ENCODE data around the gene UHMK1.

- TF ChIP-seq SP1 (IDR thresholded peaks at IDR 0.05) (no peak), ELF4 (IDR thresholded peaks at IDR 0.05) (no peak), FOXK2 (IDR thresholded peaks at IDR 0.05) (no peak), BHLHE40 (IDR thresholded peaks at IDR 0.05; ENCODE audit: borderline replicate concordance) (no peak), FOXA1 (IDR thresholded peaks at IDR 0.05) (no peak)
Measured at GRCh38 chr1:162502077-162502476, 4.5 kb downstream of the UHMK1 start.

Measured in HEK293T (cell line).